Hepatocyte (in vitro differentiated cells): Measurements from ENCODE around the gene RAB33B. TPM values are rescaled to one million over a fixed set of nuclear protein-coding genes. Genes with fewer than 3 reads are reported as not detected.
"Not testable (repeated sequence)": the region's sequence is repeated elsewhere in the genome, so short reads cannot be mapped to it uniquely, and the experiment has no call there.

ENCODE experiments used
- DNase-seq: peaks from one replicate; pipeline ENCODE4 v3.0.0-alpha.2; 2016; ENCODE audit warnings: low spot score
- H2AFZ ChIP-seq: fragments of 200-600 bp; sonication (generic); 2 replicates; pipeline ENCODE4 v1.6.0; 2016; ENCODE audit warnings: antibody characterized with exemption, mild to moderate bottlenecking
- H3K27ac ChIP-seq: fragments of 200-600 bp; sonication (generic); 2 replicates; pipeline ENCODE4 v1.5.1; 2016; ENCODE audit warnings: mild to moderate bottlenecking
- H3K27me3 ChIP-seq: fragments of 200-600 bp; sonication (generic); 2 replicates; pipeline ENCODE4 v1.6.1; 2016
- H3K36me3 ChIP-seq: fragments of 200-600 bp; sonication (generic); replicated peaks from 2 replicates; pipeline ENCODE4 v1.5.1; 2016; ENCODE audit warnings: low read depth; ENCODE audit not compliant: insufficient read depth
- H3K4me1 ChIP-seq: fragments of 200-600 bp; sonication (generic); 2 replicates; pipeline ENCODE4 v1.5.1; 2016; ENCODE audit warnings: mild to moderate bottlenecking, moderate library complexity; ENCODE audit not compliant: insufficient read depth
- H3K4me2 ChIP-seq: fragments of 200-600 bp; sonication (generic); 2 replicates; pipeline ENCODE4 v1.6.0; 2016
- H3K4me3 ChIP-seq: fragments of 200-600 bp; sonication (generic); 2 replicates; pipeline ENCODE4 v1.5.1; 2016; ENCODE audit warnings: mild to moderate bottlenecking
- H3K79me2 ChIP-seq: fragments of 200-600 bp; sonication (generic); 2 replicates; pipeline ENCODE4 v1.6.0; 2017; ENCODE audit warnings: mild to moderate bottlenecking
- H3K9me2 ChIP-seq: fragments of 200-600 bp; sonication (generic); replicated peaks from 2 replicates; pipeline ENCODE4 v1.6.0; 2017; ENCODE audit warnings: mild to moderate bottlenecking; ENCODE audit not compliant: insufficient read depth
- H3K9me3 ChIP-seq: fragments of 200-600 bp; sonication (generic); 2 replicates; pipeline ENCODE4 v1.5.1; 2016; ENCODE audit warnings: low read depth, mild to moderate bottlenecking
- H4K20me1 ChIP-seq: fragments of 200-600 bp; sonication (generic); 2 replicates; pipeline ENCODE4 v1.6.0; 2016; ENCODE audit warnings: mild to moderate bottlenecking; ENCODE audit not compliant: insufficient read depth, poor library complexity, severe bottlenecking
- CTCF ChIP-seq: fragments of 200-600 bp; sonication (generic); IDR thresholded peaks from 2 replicates; pipeline ENCODE4 v1.5.1; 2016; ENCODE audit warnings: antibody characterized with exemption, mild to moderate bottlenecking; ENCODE audit not compliant: poor library complexity
- EZH2 ChIP-seq: fragments of 200-600 bp; sonication (generic); IDR thresholded peaks from 2 replicates; pipeline ENCODE4 v1.6.1; 2016; ENCODE audit warnings: antibody characterized with exemption, mild to moderate bottlenecking, borderline replicate concordance
- EZH2phosphoT487 ChIP-seq: fragments of 200-600 bp; sonication (generic); IDR thresholded peaks from one replicate; pipeline ENCODE4 v1.6.1; 2018; ENCODE audit warnings: antibody characterized with exemption, mild to moderate bottlenecking, low read depth, moderate library complexity; ENCODE audit not compliant: unreplicated experiment, severe bottlenecking
- WGBS: methylation state at CpG from one replicate; pipeline ENCODE4 v1.1.6; 2016; ENCODE audit warnings: low lambda C conversion rate; ENCODE audit errors: missing lambda C conversion rate; 5-methylcytosine and 5-hydroxymethylcytosine counted together
- polyA plus RNA-seq: library from polyadenylated mRNA; unstranded; fragments of >200 nt; fragmentation: Nextera tagmentation; extraction: Ambion mirVana; gene quantifications from 2 replicates; pipeline ENCODE4 v1.2.1, GENCODE V29; 2016
- total RNA-seq: library from RNA; depleted of rRNA; stranded (reverse); fragments of >200 nt; gene quantifications from 2 replicates; pipeline ENCODE4 v1.2.3, GENCODE V29; 2014

Gene RAB33B
- total and polyA plus RNA-seq, 2 experiments from 2014 or later = 4.5 to 13.5 TPM

- no peak for DNase-seq
- peaks cover 20% of the 10 kb centered on the region for H3K4me1 ChIP-seq
- no peak overlapping the region for H3K4me2 ChIP-seq
- no peak overlapping the region for H3K4me3 ChIP-seq
- peaks cover 15% of the 10 kb centered on the region for H4K20me1 ChIP-seq
- H3K36me3 ChIP-seq = no peaks in the 10 kb centered on the region
- TF ChIP-seq CTCF = no peak
- TF ChIP-seq EZH2phosphoT487 = no peak
- no peak for TF ChIP-seq EZH2
- no peak overlapping the region for H2AFZ ChIP-seq
- no peaks in the 10 kb centered on the region for H3K9me3 ChIP-seq
- no peaks in the 10 kb centered on the region for H3K9me2 ChIP-seq
- H3K27ac ChIP-seq = no peak overlapping the region
- H3K79me2 ChIP-seq = peaks cover 97% of the 10 kb centered on the region
- H3K27me3 ChIP-seq = no peaks in the 10 kb centered on the region
- WGBS = 91% methylated on average over 3 of the region's 3 CpGs
Measured at GRCh38 chr4:139460565-139460964, 6.6 kb downstream of the RAB33B start.

DNA sequence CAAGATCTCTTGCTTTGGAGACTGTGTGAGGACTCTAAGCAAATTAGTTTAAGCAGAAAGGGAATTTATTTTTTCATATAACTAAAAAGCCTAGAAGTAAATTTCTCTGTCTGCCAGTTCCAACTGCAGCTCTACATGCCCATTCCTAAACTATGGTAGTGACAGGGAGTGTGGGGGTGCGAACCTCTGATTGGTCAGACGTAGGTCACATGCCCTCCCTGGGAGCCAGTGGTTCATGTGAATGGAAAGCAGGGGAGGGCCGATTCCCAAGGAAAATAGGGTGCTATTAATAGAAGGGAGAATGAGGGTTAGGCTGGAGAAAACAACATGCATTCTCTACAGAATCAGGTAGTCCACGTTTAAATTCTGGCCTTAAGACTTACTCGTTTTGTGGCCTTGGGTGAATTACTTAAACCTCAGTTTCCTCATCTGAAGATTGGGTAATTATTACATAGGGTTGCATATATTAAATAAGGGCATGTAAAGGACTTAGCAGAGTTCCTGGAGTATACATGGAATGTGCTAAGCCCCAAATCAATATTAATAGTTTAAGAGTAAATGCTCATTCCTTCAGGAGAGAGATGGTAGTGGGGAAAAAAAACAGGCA is 7.2 kb downstream of the RAB33B start:
- no peaks in the 10 kb centered on the region for H3K9me2 ChIP-seq
- H3K4me1 ChIP-seq = peaks cover 16% of the 10 kb centered on the region
- H3K36me3 ChIP-seq = no peaks in the 10 kb centered on the region
- no peak for TF ChIP-seq CTCF
- TF ChIP-seq EZH2 = no peak
- no peak for TF ChIP-seq EZH2phosphoT487
- peaks cover 15% of the 10 kb centered on the region for H4K20me1 ChIP-seq
- H3K4me3 ChIP-seq = no peak overlapping the region
- no peak overlapping the region for H3K27ac ChIP-seq
- no peak overlapping the region for H2AFZ ChIP-seq
- DNase-seq = no peak
- H3K79me2 ChIP-seq = peaks cover 97% of the 10 kb centered on the region
- H3K27me3 ChIP-seq = no peaks in the 10 kb centered on the region
- H3K4me2 ChIP-seq = no peak overlapping the region
- 91% methylated on average over 5 of the region's 5 CpGs for WGBS
- no peaks in the 10 kb centered on the region for H3K9me3 ChIP-seq

- H2AFZ ChIP-seq, H3K9me3 ChIP-seq, H3K27me3 ChIP-seq, H3K27ac ChIP-seq, DNase-seq, H3K4me1 ChIP-seq, H3K36me3 ChIP-seq, H3K4me2 ChIP-seq, H3K9me2 ChIP-seq, H3K4me3 ChIP-seq, H4K20me1 ChIP-seq: not testable (repeated sequence)
- H3K79me2 ChIP-seq = peaks cover 96% of the 10 kb centered on the region
- WGBS = over 99% methylated on average over 5 of the region's 5 CpGs
Measured at GRCh38 chr4:139464512-139464911, 10.6 kb downstream of the RAB33B start.

- Histone ChIP-seq H3K4me1 (no peaks in the 10 kb centered on the region), H3K9me2 (no peaks in the 10 kb centered on the region), H3K27ac (no peak overlapping the region), H2AFZ (no peak overlapping the region), H3K4me2 (no peak overlapping the region), H3K9me3 (no peaks in the 10 kb centered on the region), H3K4me3 (no peak overlapping the region), H4K20me1 (no peaks in the 10 kb centered on the region), H3K36me3 (no peaks in the 10 kb centered on the region), H3K79me2 (peaks cover 96% of the 10 kb centered on the region), H3K27me3 (no peaks in the 10 kb centered on the region)
- TF ChIP-seq EZH2phosphoT487 = no peak
- TF ChIP-seq CTCF = no peak
- TF ChIP-seq EZH2 = no peak
- 89% methylated on average over 4 of the region's 4 CpGs for WGBS
- DNase-seq = no peak
Measured at GRCh38 chr4:139465922-139466321, 12.0 kb downstream of the RAB33B start.

DNA sequence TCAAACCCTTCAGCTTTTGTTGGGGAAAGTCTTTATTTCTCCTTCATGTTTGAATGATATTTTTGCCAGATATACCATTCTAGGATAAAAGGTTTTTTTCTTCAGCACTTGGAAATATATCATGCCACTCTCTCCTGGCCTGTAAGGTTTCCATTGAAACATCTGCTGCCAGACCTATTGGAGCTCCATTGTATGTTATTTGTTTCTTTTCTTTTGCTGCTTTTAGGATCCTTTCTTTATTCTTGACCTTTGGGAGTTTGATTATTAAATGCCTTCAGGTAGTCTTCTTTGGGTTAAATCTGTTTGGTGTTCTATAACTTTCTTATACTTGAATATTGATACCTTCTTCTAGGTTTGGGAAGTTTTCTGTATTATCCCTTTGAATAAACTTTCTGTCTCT is 14.8 kb downstream of the RAB33B start:
- H3K9me3 ChIP-seq, H4K20me1 ChIP-seq, H3K27me3 ChIP-seq, H3K36me3 ChIP-seq, H2AFZ ChIP-seq, H3K4me3 ChIP-seq, DNase-seq, H3K27ac ChIP-seq, H3K9me2 ChIP-seq, H3K4me1 ChIP-seq, H3K4me2 ChIP-seq: not testable (repeated sequence)
- H3K79me2 ChIP-seq = peaks cover 83% of the 10 kb centered on the region
